HG03066 (cell line): ENCODE measurements around the gene ZRANB1.
"Not testable (repeated sequence)": the region's sequence is repeated elsewhere in the genome, so short reads cannot be mapped to it uniquely, and the experiment has no call there.

ENCODE experiments used
- ATAC-seq: cut with Tn5 transposase; IDR thresholded peaks from one replicate; pipeline ENCODE4 v1.9.1; 2021; ENCODE audit warnings: low read depth; ENCODE audit not compliant: unreplicated experiment

The ZRANB1 gene

DNA sequence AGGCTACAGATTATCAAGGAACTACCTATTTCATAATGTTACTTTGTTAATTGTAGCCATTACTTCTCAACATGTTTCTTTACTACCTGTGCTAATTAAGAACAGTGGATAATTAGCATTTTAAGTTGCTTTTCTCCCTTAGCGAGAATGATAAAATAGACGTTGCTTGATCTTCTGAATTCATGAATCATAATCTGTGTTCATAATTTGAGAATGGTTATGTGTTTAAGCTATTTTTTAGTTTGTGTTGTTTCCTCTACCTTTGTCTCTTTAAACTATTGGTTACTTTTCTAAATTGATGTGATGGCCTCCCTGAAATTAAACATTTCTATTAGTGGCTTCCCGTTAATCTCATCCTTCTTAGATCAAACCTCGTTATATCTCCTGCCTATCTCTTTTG lies at the start of gene ZRANB1:
Gene ZRANB1, plus strand, starts transcription at position 301 of the 400 bp plus-strand sequence. CDS start 371 bp downstream, outside the sequence.
- no peak for ATAC-seq

DNA sequence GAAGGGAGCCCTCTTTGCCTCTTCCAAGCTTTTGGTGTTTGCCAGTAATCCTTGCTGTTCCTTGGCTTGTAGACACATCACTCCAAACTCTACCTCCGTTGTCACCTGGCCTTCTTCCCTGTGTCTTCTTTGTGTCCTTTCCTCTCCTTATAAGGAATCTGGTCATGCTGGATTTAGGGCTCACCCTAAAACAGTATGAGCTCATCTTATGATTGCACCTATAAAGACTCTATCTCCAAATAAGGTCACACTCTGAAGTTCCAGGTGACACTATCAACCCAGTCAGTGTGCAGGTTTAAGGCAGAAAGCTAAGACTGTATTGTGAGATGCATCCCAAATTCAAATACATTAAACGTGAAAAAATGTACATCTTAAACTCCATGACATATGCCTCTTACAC lies 49.0 kb upstream of the ZRANB1 start:
- no peak for ATAC-seq

DNA sequence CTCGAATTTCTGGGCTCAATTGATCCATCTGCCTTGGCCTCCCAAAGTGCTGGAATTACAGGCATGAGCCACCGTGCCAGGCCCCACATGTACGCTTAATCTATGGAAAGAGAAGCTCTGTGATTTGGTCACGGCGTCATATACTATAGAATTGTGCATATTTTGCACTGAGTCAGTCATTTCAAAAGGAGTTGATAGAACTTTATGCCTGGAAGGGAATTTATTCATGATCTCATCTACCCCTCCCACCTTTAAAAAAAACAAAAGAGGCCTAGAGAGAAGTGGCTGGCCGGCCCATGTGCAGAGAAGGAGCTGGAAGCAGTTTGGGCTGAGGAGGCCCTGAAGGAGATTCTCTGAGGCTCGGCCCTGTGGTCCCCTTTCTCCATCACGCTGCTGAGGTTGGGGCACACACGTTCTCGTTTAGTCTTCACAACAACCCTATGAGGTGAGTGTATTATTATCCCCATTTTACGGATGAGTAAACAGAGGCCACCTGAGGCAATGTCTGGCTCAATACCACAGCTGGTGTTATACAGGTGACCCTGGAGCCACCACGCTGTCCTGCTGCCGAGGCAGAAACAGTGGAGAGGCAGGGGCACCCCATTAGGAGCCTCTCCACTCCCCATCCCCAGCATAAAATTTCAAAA lies 47.2 kb upstream of the ZRANB1 start:
- no peak for ATAC-seq

DNA sequence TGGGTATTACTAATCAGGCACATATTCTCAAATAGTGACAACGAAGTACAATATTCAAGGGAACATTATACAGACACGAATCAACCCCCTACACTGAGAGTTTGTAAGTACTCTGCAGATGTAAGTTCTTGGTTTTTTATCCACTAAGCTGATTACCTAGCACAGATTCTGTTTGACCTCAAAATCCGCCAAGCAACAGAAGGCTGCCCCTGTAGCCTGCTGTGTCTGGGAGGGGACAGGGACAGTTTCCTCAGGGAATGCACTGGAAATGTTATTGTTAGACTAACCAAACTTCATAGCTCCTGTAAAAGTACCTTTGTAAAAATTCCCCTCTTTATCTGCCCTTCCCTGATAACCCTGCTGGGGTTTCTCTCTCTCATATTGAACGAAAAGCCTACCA lies 45.2 kb upstream of the ZRANB1 start:
- no peak for ATAC-seq

DNA sequence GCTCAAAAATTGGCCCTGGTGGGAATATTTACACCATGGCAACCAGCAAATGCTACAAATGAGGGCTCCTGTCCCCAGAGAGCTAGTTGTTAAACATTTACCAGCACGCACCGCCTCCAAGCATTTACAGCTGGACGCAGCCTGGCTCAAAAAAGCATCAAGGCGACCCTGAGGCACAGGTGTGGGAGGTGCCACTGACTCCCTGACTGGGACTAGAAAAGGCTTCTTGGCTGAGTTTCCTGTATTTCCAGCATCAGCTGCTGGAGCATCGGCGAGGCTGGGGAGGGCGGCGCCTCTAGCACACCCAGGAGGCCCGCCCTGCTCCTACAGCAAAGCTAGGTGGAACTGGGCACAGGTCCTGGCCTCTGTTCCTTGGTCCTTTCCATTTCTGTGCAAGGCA lies 43.5 kb upstream of the ZRANB1 start:
- no peak for ATAC-seq

DNA sequence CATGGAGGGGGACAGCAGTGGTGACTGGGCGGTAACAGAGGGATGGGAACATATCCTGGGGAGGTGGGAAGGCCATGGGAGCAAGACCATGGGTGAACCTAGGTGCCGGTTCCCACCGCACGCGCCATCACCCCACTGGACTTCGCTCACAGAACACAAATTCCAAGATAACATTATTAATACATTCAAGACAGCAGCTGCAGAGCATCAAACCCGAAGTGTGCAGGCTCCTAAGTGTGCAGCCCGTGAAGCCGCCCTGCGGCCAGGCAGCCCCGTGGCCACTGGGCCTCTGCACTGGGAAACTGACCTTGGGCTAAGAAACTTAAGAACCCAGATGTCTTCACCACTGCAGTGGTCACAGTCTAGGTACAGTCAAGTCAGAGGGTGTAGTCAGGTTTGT lies 42.8 kb upstream of the ZRANB1 start:
- no peak for ATAC-seq

DNA sequence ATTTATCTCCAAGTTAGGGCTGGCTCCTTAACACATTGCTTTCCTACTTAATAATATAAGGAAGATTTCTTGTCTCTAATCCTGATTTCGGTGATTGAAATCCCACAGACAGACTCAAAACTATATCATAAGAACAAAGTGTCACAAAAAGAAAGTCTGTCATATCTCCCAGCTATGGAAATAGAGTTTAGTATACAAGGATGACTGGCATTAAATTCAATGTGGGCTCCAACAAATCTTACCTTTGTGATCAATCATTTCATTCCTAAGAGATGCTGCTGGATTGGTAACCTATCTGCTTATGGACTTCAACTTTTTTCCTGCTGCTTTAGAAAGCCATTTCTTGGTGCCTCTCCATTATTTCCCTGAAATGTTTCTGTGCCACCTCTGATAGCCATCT lies 39.5 kb upstream of the ZRANB1 start:
- no peak for ATAC-seq

DNA sequence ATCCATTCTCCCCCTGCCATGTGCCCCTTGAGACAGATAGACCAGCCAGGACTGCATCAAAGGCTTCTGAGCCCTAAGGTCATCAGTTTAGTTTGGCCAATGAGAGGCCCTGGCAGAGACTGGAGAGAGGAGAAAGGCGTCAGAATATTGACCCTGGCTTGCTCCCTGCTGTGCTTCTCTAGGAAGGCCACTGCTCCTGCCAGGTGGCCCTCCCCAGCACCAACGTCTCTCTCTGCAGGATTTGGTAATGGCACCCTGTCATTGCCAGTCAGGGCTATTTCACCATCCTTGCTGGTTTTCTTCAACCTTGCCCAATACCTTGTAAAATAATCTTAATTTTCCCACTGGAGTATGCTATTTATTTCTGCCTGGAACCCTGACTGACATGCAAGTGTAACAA lies 38.8 kb upstream of the ZRANB1 start:
- no peak for ATAC-seq

DNA sequence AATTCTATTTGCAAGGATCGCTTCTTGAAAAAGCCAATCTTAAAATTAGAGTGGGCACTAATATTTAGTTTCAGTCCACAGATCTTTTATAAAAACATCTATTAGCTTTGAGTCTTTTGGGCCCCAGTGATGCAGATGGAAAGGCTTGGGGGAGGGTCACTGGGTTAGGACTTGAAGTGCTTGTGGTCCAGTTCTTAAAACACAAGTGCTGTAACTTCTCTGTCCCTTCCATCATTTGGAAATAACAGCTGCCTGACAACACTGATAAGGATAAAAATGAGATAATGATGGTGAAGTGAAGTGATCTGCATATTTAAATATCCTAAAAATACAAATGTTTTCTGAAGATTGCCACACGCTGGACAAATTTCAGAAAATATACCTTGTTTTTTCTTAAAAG lies 37.1 kb upstream of the ZRANB1 start:
- ATAC-seq = no peak

DNA sequence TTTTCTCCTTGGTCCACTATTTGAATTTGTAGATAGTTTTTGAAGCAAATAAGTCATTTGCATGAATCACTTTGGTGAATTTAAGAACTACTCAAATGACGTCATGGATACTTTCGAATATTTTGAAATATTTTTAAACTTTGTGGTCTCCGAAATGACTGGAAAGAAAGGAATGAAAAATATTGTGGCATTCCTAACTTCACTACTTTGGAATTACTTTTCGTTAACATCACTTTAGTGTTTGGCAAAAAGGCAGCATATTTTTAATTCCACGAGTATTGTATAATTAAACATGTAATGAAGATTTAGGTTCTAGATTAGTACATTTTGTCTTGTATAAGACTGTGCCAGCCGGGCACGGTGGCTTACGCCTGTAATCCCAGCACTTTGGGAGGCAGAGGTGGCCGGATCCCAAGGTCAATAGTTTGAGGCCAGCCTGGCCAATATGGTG lies 35.3 kb upstream of the ZRANB1 start:
- no peak for ATAC-seq

DNA sequence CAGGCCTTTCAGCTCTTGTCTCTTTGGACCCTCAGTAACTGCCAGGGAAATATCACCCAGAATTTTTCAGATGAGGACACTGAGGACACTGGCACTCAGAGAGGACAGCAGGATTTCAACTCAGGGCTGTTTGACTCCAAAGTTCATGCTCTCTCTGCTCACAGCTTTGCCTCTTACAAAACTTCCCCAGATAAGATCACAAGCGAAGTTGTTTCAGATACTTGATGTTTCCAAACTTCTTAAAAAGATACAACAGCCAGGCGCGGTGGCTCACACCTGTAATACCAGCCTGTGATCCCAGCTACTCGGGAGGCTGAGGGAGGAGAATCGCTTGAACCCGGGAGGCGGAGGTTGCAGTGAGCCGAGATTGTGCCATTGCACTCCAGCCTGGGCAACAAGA lies 32.4 kb upstream of the ZRANB1 start:
- no peak for ATAC-seq

DNA sequence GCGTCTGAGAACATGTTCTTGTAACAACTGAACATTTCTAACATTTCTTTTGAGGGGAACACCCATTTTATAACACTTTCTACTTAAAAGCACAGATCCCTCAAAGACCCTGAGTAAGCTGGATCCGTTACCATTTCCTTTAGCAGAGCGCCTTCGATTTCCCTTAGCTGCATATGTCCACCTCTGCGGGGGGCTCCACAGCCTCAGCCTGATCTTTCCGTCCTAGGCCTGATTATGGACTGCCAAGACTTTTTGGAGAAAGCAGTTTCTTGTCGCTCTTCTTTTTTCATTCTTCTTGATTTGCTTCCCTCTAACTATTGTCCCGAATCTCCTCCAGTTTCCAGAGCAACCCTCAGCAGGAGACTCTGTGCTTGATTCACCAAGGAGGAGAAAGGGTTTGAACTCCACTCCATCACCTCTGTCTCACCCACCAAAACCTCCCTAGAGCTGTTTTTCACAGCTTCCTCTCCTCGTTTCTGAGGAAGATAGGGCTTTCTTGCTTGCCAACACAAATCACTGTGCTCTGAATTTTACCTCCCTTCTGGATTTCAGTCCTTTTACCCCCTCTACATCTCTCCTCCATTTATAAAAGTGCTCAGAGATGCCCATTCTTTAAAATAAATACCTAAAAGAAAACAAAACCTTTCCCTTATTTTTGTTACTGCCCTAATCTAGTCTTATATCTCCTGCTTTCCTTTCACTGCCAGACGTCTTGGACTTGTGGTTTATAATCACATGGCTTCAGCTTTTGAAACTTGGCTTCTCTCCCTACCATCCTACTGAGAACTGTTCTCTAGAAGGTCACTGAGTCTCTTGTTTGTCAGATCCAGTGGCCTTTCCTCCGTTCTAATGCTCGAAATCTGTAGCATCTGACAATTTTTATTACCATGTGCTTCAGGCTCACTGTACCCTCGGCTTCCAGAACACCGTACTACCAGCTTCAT lies 30.5 kb upstream of the ZRANB1 start:
- no peak for ATAC-seq

DNA sequence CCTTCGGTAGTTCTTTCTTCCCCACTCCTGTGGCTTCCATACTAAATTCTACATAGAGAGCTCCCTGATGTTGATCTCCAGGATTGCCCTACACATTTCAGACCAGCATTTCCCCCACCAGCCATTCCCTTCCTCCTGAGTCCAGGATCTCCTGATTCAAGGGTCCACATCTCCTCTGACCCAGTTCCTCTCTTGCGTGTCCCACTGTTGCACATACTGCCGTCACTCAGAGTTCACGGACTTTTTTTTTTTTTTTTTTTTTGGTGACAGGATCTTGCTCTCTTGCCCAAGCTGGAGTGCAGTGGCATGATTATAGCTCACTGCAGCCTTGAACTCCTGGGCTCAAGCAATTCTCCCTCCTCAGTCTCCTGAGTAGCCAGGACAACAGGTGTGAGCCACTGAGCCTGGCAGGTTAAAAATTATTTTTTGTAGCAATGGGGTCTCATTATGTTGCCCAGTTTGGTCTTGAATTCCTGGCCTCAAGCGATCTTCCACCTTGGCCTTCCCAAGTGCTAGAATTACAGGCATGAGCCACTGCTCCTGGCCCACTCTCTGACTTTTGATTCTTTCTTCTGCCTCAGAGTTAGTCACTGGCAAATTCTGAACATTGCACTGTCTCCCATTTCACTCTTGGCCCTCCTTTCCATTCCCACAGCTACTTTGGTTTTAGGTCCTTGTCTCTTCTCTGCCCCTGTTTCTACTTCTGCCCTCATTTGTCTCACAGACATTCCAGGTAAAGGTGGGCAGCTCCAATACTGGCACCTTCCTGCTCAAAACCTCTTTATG lies 29.6 kb upstream of the ZRANB1 start:
- no peak for ATAC-seq

DNA sequence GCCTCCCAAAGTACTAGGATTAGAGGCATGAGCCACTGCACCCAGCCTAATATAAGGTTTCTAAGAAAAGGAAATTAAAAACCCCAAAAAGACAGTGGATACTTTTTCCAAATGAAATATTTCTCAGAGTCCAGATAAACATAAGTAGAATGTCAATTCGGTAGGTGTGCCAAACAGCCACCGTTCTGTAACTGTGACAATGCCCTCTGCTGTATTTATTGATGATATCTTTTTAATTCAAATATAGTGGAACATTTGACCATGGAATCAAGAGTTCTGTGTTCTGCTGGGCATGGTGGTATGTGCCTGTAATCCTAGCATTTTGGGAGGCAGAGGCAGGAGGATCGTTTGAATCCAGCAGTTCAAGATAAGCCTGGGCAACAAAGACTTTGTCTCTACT lies 28.8 kb upstream of the ZRANB1 start:
- ATAC-seq = no peak

DNA sequence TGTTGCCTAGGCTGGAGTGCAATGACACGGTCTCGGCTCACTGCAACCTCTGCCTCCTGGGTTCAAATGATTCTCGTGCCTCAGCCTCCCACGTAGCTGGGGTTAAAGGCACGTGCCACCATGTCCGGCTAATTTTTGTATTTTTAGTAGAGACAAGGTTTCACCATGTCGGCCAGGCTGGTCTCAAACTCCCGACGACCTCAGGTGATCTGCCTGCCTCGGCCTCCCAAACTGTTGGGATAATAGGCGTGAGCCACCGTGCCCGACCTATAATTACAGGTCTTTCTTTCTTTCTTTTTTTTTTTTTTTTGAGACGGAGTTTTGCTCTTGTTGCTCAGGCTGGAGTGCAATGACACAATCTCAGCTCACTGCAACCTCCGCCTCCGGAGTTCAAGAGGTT lies 27.5 kb upstream of the ZRANB1 start:
- ATAC-seq = not testable (repeated sequence)

DNA sequence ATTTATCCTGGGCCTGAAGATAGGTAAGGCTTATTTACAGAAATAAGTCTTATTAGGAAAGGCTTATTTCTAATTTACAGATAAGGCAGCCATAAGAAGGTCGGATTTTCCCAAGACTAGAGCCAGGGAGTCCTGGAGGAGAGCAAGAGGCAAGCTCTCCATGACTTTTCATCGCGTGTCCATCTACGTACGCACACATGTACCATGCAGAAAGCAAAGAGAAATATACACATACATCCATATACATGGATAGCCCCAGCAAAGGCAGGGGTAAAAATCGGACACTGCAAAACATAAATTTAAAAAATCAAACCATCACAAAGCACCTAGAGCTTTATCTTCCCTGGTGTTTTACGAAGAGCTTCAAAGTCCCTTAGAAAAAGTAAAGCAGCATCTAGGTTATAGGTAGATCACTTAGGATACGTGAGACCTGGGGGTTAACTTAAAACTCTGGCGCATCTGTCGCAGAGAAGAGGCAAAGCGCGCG lies 25.8 kb upstream of the ZRANB1 start:
- peak; percentile 7 for ATAC-seq

DNA sequence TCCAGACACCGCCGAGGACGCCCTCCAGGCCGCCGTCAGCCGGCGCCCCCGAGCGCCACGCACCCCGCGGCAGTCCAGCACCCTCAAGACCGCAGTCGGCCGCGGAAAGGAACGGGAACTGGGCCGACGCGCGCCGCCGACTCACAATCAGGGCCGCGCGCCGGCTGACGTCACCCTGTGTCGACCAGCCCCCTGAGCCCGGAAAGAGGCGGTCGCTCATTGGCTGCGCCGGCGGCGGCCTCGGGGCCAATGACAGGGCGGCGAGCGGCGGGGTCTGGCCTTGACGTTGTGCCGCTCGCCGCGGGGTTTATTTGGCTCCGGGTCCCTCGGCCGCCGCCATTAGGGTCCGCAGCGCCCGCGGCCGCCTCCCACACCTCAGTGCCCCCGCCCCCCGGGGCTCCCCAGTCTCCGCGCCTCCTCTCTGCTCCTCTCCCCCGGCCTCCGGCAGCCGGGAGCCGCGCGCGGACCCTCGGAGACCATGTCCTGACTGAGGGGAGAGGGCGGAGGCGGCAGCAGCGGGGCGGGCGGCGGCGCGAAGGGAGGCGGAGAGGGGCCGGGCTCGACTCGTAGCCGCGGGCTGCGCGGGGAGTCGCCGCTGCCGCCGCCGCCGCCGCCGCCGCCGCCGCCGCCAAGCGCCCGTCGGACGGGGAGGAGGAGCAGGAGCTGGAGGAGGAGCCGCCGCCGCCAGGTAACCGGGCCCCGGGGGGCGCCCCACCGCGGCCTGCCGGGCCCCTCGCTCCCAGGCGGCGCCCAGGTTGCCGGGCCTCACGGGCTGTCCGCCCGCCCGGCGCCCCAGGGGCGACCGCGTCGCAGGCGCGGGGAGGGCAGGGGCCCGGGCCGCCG lies 25.1 kb upstream of the ZRANB1 start:
- peak; percentile 92 for ATAC-seq

DNA sequence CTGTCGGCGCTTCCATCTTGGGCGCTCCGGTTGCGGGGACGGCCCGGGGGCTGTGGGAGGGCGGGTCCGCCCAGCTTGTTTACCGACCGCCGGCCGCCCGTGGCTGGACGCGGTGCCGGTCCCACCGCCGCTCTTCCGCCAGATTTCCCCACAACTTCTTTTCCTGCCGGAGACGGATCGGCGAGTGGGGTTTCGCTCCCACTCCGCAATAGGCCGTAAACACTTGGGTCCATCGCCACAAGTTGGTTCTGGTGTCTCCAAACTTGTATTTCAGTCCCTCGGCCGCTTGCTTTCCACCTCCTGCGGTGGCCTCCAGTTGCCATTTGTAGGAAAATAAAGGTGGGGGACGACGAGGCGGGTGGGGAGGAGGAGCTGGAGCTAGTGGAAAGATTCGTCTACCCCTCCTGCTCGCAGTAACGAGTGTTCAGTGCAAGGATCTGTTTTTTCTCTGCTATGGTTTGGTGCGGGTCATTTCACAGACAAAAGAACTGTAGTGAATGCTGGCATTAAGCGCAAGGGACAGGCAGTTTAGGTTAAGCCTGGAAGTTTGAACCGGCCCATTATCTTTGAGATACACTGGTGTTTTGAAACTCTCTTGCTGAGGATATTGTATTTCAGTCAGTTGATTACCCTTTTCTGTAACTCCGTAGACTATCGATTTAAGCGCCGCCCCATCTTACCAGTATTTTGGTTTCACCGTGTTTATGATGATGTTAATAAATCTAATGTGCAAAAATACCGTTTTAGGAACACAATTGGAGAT lies 24.3 kb upstream of the ZRANB1 start:
- peak; percentile 7 for ATAC-seq

DNA sequence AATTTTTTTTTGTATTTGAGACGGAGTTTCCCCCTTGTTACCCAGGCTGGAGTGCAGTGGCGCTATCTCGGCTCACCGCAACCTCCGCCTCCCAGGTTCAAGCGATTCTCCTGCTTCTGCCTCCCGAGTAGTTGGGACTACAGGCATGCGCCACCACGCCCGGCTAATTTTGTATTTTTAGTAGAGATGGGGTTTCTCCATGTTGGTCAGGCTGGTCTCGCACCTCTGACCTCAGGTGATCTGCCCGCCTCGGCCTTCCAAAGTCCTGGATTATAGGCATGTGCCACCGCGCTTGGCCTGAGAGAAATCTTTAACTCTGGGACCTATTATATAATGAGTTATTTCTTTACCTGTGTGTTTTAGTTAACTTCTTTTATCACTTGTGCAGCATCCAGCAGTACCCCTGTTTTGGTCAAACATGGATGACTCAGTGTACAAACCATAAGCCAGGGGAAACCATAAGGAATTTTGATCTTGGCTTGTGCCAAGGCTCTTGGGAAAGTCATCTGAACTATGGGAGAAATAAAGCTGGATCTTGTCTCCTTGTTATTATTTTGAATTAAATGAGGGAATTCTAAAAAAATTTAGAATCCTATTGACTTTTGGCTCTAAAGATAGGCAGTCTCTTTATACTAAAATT lies 23.6 kb upstream of the ZRANB1 start:
- ATAC-seq = no peak
